Dermis blood vessel endothelial cell (primary cell): ENCODE data around the gene FAM177A1. TPM values are rescaled to one million over a fixed set of nuclear protein-coding genes. Genes with fewer than 3 reads are reported as not detected.
"Not testable (repeated sequence)": the region's sequence is repeated elsewhere in the genome, so short reads cannot be mapped to it uniquely, and the experiment has no call there.

Experiments
- DNase-seq: peaks from one replicate; pipeline ENCODE4 v3.0.0; 2010
- total RNA-seq: library from RNA; depleted of rRNA; stranded (reverse); fragments of >200 nt; gene quantifications from 2 replicates; pipeline ENCODE4 v1.2.3, GENCODE V29; 2014

FAM177A1 gene
- 43.1 and 48.8 TPM in 2 replicates for total RNA-seq

GRCh38 chr14:35046048-35046750, at the start of gene FAM177A1:
TSS of gene FAM177A1 (plus strand) at chr14:35046272. CDS start at chr14:35046464, 192 bp downstream.
- DNase-seq: peak; percentile 99

GRCh38 chr14:34997762-34998161, 48.3 kb upstream of the FAM177A1 start:
- DNase-seq: peak; percentile 43

GRCh38 chr14:34999500-34999899, 46.6 kb upstream of the FAM177A1 start:
- DNase-seq: no peak

GRCh38 chr14:35001621-35002020, 44.5 kb upstream of the FAM177A1 start:
- DNase-seq: no peak

GRCh38 chr14:35004839-35005238, 41.2 kb upstream of the FAM177A1 start:
- no peak for DNase-seq

GRCh38 chr14:35016568-35016967, 29.5 kb upstream of the FAM177A1 start:
- no peak for DNase-seq

- DNase-seq: no peak
These were observed 25.4 kb upstream of the FAM177A1 start for GRCh38 chr14:35020713-35021112.

- no peak for DNase-seq
These were observed 17.6 kb upstream of the FAM177A1 start for GRCh38 chr14:35028435-35028834.

GRCh38 chr14:35032562-35032961, 13.5 kb upstream of the FAM177A1 start:
- no peak for DNase-seq

GRCh38 chr14:35034440-35034833, 11.6 kb upstream of the FAM177A1 start:
- DNase-seq: no peak

GRCh38 chr14:35034944-35035554, 11.0 kb upstream of the FAM177A1 start:
- DNase-seq: not testable (repeated sequence)

GRCh38 chr14:35038312-35038711, 7.8 kb upstream of the FAM177A1 start:
- not testable (repeated sequence) for DNase-seq

GRCh38 chr14:35042632-35043031, 3.4 kb upstream of the FAM177A1 start:
- no peak for DNase-seq

- DNase-seq: no peak
These were observed 3.0 kb upstream of the FAM177A1 start for GRCh38 chr14:35043046-35043445.

- no peak for DNase-seq
These were observed 904 bp upstream of the FAM177A1 start for GRCh38 chr14:35044939-35045797.

GRCh38 chr14:35045798-35046047, 349 bp upstream of the FAM177A1 start:
- DNase-seq: no peak

- DNase-seq: peak; percentile 44
These were observed 872 bp downstream of the FAM177A1 start for GRCh38 chr14:35046751-35047536.

- peak; percentile 54 for DNase-seq
These were observed 2.0 kb downstream of the FAM177A1 start for GRCh38 chr14:35047976-35048513.

GRCh38 chr14:35050652-35051051, 4.6 kb downstream of the FAM177A1 start:
- peak; percentile 50 for DNase-seq

GRCh38 chr14:35051796-35052195, 5.7 kb downstream of the FAM177A1 start:
- no peak for DNase-seq

GRCh38 chr14:35052637-35053036, 6.6 kb downstream of the FAM177A1 start:
- DNase-seq: no peak

GRCh38 chr14:35061113-35061791, 15.2 kb downstream of the FAM177A1 start:
- peak; percentile 24 for DNase-seq
